Ramos (cell line): ENCODE data around the gene AHSG.
"Not testable (repeated sequence)": the region's sequence is repeated elsewhere in the genome, so short reads cannot be mapped to it uniquely, and the experiment has no call there.

Experiments used
- in situ Hi-C: fragments of 300-500 bp; cut with MboI; formaldehyde crosslinking; loops from one replicate; pipeline ENCODE4 v1.14.3; 2022; ENCODE audit warnings: low sequenced_read_pairs; ENCODE audit not compliant: unreplicated experiment

Gene AHSG

GRCh38 chr3:186614597-186615483, 2.0 kb downstream of the AHSG start:
- in situ Hi-C loops = loop anchor here (5.0 to 10.0 kb wide), 3 partner anchors 202 to 638 kb away; no protein-coding TSS in a partner anchor

GRCh38 chr3:186616299-186616617, 3.4 kb downstream of the AHSG start:
- in situ Hi-C loops = loop anchor here (5.0 to 10.0 kb wide), 3 partner anchors 201 to 639 kb away; no protein-coding TSS in a partner anchor

GRCh38 chr3:186617036-186617946, 4.4 kb downstream of the AHSG start:
- in situ Hi-C loops = loop anchor here (5.0 to 10.0 kb wide), 3 partner anchors 200 to 640 kb away; no protein-coding TSS in a partner anchor

GRCh38 chr3:186618318-186618938, 5.6 kb downstream of the AHSG start:
- in situ Hi-C loops = loop anchor here (5.0 to 10.0 kb wide), 3 partner anchors 199 to 641 kb away; no protein-coding TSS in a partner anchor

GRCh38 chr3:186619787-186620212, 6.9 kb downstream of the AHSG start:
- in situ Hi-C loops = loop anchor here (5.0 to 10.0 kb wide), 4 partner anchors 198 to 642 kb away; no protein-coding TSS in a partner anchor

GRCh38 chr3:186620213-186621092, 7.6 kb downstream of the AHSG start:
- in situ Hi-C loops = loop anchor here (10.0 kb wide), 1 partner anchor 366 kb away; no protein-coding TSS in a partner anchor

- in situ Hi-C loops = loop anchor here (10.0 kb wide), 1 partner anchor 367 kb away; no protein-coding TSS in a partner anchor
Observed at GRCh38 chr3:186621894-186622650, 9.2 kb downstream of the AHSG start.

- in situ Hi-C loops = loop anchor here (10.0 kb wide), 1 partner anchor 368 kb away; no protein-coding TSS in a partner anchor
Observed at GRCh38 chr3:186622651-186623310, 9.9 kb downstream of the AHSG start.

- in situ Hi-C loops = loop anchor here (10.0 kb wide), 1 partner anchor 370 kb away; no protein-coding TSS in a partner anchor
Observed at GRCh38 chr3:186624598-186624997, 11.7 kb downstream of the AHSG start.

GRCh38 chr3:186625600-186626042, 12.8 kb downstream of the AHSG start:
- in situ Hi-C loops = loop anchor here (10.0 kb wide), 1 partner anchor 371 kb away; no protein-coding TSS in a partner anchor

- in situ Hi-C loops = loop anchor here (10.0 kb wide), 1 partner anchor 372 kb away; no protein-coding TSS in a partner anchor
Observed at GRCh38 chr3:186626254-186626847, 13.5 kb downstream of the AHSG start.

- in situ Hi-C loops = loop anchor here (10.0 kb wide), 1 partner anchor 373 kb away; no protein-coding TSS in a partner anchor
Observed at GRCh38 chr3:186627852-186628414, 15.1 kb downstream of the AHSG start.

- in situ Hi-C loops = loop anchor here (10.0 kb wide), 1 partner anchor 374 kb away; no protein-coding TSS in a partner anchor
Observed at GRCh38 chr3:186628756-186629155, 15.9 kb downstream of the AHSG start.

- in situ Hi-C loops = no loop called here
Observed at GRCh38 chr3:186630950-186631641, 18.2 kb downstream of the AHSG start.

GRCh38 chr3:186633481-186633880, 20.6 kb downstream of the AHSG start:
- in situ Hi-C loops = no loop called here

- in situ Hi-C loops = not testable (repeated sequence)
Observed at GRCh38 chr3:186634207-186634606, 21.3 kb downstream of the AHSG start.
